ENCODE results near the gene OR10H1. TPM values are rescaled to one million over a fixed set of nuclear protein-coding genes. Genes with fewer than 3 reads are reported as not detected.
"Not testable (repeated sequence)": the region's sequence is repeated elsewhere in the genome, so short reads cannot be mapped to it uniquely, and the experiment has no call there.

OR10H1 gene
- total RNA-seq, 1 experiment from 2014 or later, result not detected

DNA sequence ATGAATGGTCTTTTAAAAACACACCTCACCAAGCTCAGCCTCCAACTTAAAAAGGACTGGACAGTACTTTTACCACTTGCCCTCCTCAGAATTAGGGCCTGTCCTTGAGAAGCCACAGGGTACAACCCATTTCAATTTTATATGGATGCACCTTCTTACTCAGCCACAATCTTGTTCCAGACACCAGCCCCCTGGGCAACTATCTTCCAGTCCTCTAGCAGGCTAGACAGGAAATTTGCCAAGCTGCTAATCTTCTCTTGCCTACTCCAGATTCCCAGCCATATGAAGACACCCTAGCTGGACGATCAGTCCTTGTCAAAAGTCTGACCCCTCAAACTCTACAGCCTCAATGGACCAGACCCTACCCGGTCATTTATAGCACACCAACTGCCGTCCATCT is 18.8 kb upstream of the OR10H1 start:
- peaks cover 21% of the 10 kb centered on the region for H3K4me1 Mint-ChIP-seq
- ATAC-seq; CTCF ChIA-PET; H3K4me3 Mint-ChIP-seq; POLR2A ChIA-PET; H3K27ac Mint-ChIP-seq; DNase-seq (ENCODE audit: low spot score): not testable (repeated sequence)
- peaks cover 26% of the 10 kb centered on the region for H3K36me3 Mint-ChIP-seq
- peaks cover 35% of the 10 kb centered on the region for H3K9me3 Mint-ChIP-seq
- H3K27me3 Mint-ChIP-seq (ENCODE audit: low read depth), result peaks cover 24% of the 10 kb centered on the region

DNA sequence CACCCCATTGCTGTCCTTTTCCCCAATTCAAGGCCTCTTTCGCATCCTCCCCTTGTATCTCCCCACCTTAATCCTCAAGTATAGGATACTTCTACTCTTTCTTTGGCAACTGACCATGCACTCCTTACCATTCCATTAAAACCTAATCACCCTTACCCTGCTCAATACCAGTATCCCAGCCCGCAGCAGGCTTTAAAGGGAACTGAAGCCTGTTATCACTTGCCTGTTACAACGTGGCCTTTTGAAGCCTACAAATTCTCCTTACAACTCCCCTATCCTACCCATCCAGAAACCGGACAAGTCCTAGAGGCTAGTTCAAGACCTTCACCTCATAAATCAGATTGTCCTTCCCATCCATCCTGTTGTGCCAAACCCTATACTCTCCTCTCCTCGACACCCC is 16.2 kb upstream of the OR10H1 start:
- DNase-seq (ENCODE audit: low spot score) (no peak), ATAC-seq (no peak)
- Mint-ChIP-seq H3K36me3 (peaks cover 29% of the 10 kb centered on the region), H3K4me1 (peaks cover 8% of the 10 kb centered on the region), H3K9me3 (peaks cover 36% of the 10 kb centered on the region), H3K27me3 (ENCODE audit: low read depth) (peaks cover 23% of the 10 kb centered on the region), H3K27ac (no peak overlapping the region), H3K4me3 (no peak overlapping the region)
- ChIA-PET CTCF (no interaction called here), POLR2A (no interaction called here)
- TF ChIP-seq CREM (CRISPR knock-in tag; IDR thresholded peaks at IDR 0.05) (no peak), ZBTB21 (CRISPR knock-in tag; IDR thresholded peaks at IDR 0.05; ENCODE audit: borderline replicate concordance) (no peak), SOX15 (CRISPR knock-in tag; IDR thresholded peaks at IDR 0.05) (no peak), GRHL2 (CRISPR knock-in tag; IDR thresholded peaks at IDR 0.05; ENCODE audit: insufficient replicate concordance, severe bottlenecking) (no peak), ZNF671 (CRISPR knock-in tag; IDR thresholded peaks at IDR 0.05) (no peak), ELF4 (CRISPR knock-in tag; IDR thresholded peaks at IDR 0.05; ENCODE audit: low read depth) (no peak), RORB (CRISPR knock-in tag; IDR thresholded peaks at IDR 0.05) (no peak), JUN (CRISPR knock-in tag; IDR thresholded peaks at IDR 0.05) (no peak), SMAD3 (CRISPR knock-in tag; IDR thresholded peaks at IDR 0.05; ENCODE audit: borderline replicate concordance) (no peak)
- TF ChIP-seq, protein P1, sequence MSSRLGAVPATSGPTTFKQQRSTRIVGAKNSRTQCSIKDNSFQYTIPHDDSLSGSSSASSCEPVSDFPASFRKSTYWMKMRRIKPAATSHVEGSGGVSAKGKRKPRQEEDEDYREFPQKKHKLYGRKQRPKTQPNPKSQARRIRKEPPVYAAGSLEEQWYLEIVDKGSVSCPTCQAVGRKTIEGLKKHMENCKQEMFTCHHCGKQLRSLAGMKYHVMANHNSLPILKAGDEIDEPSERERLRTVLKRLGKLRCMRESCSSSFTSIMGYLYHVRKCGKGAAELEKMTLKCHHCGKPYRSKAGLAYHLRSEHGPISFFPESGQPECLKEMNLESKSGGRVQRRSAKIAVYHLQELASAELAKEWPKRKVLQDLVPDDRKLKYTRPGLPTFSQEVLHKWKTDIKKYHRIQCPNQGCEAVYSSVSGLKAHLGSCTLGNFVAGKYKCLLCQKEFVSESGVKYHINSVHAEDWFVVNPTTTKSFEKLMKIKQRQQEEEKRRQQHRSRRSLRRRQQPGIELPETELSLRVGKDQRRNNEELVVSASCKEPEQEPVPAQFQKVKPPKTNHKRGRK (CRISPR knock-in tag; IDR thresholded peaks at IDR 0.05; ENCODE audit: borderline replicate concordance), result no peak
- TF ChIP-seq, protein P2, sequence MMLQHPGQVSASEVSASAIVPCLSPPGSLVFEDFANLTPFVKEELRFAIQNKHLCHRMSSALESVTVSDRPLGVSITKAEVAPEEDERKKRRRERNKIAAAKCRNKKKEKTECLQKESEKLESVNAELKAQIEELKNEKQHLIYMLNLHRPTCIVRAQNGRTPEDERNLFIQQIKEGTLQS (CRISPR knock-in tag; conservative IDR thresholded peaks at IDR 0.05), result no peak
- TF ChIP-seq, protein P3, sequence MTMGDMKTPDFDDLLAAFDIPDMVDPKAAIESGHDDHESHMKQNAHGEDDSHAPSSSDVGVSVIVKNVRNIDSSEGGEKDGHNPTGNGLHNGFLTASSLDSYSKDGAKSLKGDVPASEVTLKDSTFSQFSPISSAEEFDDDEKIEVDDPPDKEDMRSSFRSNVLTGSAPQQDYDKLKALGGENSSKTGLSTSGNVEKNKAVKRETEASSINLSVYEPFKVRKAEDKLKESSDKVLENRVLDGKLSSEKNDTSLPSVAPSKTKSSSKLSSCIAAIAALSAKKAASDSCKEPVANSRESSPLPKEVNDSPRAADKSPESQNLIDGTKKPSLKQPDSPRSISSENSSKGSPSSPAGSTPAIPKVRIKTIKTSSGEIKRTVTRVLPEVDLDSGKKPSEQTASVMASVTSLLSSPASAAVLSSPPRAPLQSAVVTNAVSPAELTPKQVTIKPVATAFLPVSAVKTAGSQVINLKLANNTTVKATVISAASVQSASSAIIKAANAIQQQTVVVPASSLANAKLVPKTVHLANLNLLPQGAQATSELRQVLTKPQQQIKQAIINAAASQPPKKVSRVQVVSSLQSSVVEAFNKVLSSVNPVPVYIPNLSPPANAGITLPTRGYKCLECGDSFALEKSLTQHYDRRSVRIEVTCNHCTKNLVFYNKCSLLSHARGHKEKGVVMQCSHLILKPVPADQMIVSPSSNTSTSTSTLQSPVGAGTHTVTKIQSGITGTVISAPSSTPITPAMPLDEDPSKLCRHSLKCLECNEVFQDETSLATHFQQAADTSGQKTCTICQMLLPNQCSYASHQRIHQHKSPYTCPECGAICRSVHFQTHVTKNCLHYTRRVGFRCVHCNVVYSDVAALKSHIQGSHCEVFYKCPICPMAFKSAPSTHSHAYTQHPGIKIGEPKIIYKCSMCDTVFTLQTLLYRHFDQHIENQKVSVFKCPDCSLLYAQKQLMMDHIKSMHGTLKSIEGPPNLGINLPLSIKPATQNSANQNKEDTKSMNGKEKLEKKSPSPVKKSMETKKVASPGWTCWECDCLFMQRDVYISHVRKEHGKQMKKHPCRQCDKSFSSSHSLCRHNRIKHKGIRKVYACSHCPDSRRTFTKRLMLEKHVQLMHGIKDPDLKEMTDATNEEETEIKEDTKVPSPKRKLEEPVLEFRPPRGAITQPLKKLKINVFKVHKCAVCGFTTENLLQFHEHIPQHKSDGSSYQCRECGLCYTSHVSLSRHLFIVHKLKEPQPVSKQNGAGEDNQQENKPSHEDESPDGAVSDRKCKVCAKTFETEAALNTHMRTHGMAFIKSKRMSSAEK (CRISPR knock-in tag; IDR thresholded peaks at IDR 0.05; ENCODE audit: borderline replicate concordance), result no peak
- TF ChIP-seq, protein P4, sequence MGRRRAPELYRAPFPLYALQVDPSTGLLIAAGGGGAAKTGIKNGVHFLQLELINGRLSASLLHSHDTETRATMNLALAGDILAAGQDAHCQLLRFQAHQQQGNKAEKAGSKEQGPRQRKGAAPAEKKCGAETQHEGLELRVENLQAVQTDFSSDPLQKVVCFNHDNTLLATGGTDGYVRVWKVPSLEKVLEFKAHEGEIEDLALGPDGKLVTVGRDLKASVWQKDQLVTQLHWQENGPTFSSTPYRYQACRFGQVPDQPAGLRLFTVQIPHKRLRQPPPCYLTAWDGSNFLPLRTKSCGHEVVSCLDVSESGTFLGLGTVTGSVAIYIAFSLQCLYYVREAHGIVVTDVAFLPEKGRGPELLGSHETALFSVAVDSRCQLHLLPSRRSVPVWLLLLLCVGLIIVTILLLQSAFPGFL (CRISPR knock-in tag; IDR thresholded peaks at IDR 0.05; ENCODE audit: borderline replicate concordance), result no peak
- TF ChIP-seq, protein P5, sequence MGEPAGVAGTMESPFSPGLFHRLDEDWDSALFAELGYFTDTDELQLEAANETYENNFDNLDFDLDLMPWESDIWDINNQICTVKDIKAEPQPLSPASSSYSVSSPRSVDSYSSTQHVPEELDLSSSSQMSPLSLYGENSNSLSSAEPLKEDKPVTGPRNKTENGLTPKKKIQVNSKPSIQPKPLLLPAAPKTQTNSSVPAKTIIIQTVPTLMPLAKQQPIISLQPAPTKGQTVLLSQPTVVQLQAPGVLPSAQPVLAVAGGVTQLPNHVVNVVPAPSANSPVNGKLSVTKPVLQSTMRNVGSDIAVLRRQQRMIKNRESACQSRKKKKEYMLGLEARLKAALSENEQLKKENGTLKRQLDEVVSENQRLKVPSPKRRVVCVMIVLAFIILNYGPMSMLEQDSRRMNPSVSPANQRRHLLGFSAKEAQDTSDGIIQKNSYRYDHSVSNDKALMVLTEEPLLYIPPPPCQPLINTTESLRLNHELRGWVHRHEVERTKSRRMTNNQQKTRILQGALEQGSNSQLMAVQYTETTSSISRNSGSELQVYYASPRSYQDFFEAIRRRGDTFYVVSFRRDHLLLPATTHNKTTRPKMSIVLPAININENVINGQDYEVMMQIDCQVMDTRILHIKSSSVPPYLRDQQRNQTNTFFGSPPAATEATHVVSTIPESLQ (CRISPR knock-in tag; IDR thresholded peaks at IDR 0.05), result no peak
- TF ChIP-seq, protein P6, sequence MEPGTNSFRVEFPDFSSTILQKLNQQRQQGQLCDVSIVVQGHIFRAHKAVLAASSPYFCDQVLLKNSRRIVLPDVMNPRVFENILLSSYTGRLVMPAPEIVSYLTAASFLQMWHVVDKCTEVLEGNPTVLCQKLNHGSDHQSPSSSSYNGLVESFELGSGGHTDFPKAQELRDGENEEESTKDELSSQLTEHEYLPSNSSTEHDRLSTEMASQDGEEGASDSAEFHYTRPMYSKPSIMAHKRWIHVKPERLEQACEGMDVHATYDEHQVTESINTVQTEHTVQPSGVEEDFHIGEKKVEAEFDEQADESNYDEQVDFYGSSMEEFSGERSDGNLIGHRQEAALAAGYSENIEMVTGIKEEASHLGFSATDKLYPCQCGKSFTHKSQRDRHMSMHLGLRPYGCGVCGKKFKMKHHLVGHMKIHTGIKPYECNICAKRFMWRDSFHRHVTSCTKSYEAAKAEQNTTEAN (CRISPR knock-in tag; IDR thresholded peaks at IDR 0.05), result no peak
